SK-N-MC (cell line): ENCODE results near the gene POFUT2.
A peak's percentile ranks its signal among the peaks of the same experiment; 100 is the strongest.

ENCODE experiments used
- DNase-seq: peaks from one replicate; pipeline ENCODE4 v3.0.0-alpha.2; 2011; ENCODE audit warnings: low read depth, low spot score
- H3K27ac ChIP-seq: fragments of 200-600 bp; sonication (generic); 2 replicates; pipeline ENCODE4 v1.5.1; 2016; ENCODE audit warnings: mixed run types
- H3K36me3 ChIP-seq: fragments of 200-600 bp; sonication (generic); 2 replicates; pipeline ENCODE4 v1.6.1; 2017; ENCODE audit warnings: antibody characterized with exemption, low read length, mixed read lengths; ENCODE audit not compliant: insufficient read depth
- H3K4me3 ChIP-seq: fragments of 200-600 bp; sonication (generic); 2 replicates; pipeline ENCODE4 v1.5.1; 2016
- H3K9ac ChIP-seq: fragments of 200-600 bp; sonication (generic); 2 replicates; pipeline ENCODE4 v1.8.0; 2017; ENCODE audit warnings: mixed run types, mixed read lengths; ENCODE audit not compliant: insufficient read length
- H3K9me3 ChIP-seq: fragments of 200-600 bp; sonication (generic); 2 replicates; pipeline ENCODE4 v1.6.1; 2017; ENCODE audit warnings: low read depth, mild to moderate bottlenecking, antibody characterized with exemption, low read length, moderate library complexity, mixed read lengths
- EZH2 ChIP-seq: fragments of 200-600 bp; sonication (generic); IDR thresholded peaks from one replicate; pipeline ENCODE4 v1.6.1; 2017; ENCODE audit warnings: antibody characterized with exemption
- FOXP2 ChIP-seq: optimal IDR thresholded peaks from 2 replicates; pipeline ENCODE3; 2011; ENCODE audit warnings: mild to moderate bottlenecking, moderate library complexity; ENCODE audit not compliant: insufficient read depth; ENCODE audit errors: extremely low read length, control extremely low read depth
- POLR2AphosphoS5 ChIP-seq: IDR thresholded peaks from 2 replicates; pipeline ENCODE4 v1.6.1; 2012; ENCODE audit warnings: mild to moderate bottlenecking, low read depth, low read length, borderline replicate concordance

Gene POFUT2

GRCh38 chr21:45295576-45296365 is 8.1 kb upstream of the POFUT2 start:
- no peaks in the 10 kb centered on the region for H3K36me3 ChIP-seq
- peak; percentile 6 for DNase-seq
- no peak for TF ChIP-seq POLR2AphosphoS5
- TF ChIP-seq FOXP2 = no peak
- TF ChIP-seq EZH2 = no peak
- peak overlapping the region; percentile 8 for H3K4me3 ChIP-seq
- H3K9ac ChIP-seq = no peak overlapping the region
- peak overlapping the region; percentile 83; the same call in 1 of the 2 replicates for H3K27ac ChIP-seq
- no peaks in the 10 kb centered on the region for H3K9me3 ChIP-seq

DNA sequence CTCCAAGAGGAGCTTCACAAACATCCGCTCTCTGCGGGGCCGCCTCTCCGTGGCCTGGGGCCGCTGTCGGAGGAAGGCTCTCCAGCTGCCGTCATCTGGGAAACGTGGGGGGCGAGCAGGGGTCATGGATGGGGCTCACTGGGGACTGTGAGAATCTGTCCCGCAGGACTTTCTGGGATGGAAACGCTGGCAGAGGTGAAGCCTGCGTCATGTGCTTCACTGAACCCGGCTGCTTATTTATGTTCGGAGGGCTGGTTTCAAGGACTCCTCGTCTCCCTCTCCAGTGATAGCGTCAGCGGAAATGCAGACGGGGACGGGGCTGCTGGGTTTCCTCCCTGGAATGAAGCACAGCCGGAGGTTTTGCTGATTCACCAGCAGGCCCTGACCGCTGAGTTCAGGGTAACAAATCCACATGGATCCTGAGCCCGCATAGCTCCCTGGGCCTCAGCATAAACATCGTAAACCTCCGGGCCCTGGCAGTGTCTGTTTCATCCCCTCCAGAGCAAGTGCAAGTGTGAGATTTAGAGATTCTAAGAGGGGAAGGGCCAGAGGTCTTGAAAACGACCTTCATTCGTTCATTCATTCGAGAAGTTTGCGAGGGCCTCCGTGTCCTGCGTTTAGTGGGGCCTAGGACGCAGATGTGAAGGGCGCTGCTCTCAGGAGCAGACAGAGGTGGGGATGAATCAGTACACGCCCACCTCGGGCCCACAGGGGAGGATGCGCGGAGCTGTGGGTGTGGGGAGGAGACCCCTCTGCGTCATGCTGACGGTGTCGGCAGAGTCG is 7.0 kb upstream of the POFUT2 start:
- no peaks in the 10 kb centered on the region for H3K9me3 ChIP-seq
- no peaks in the 10 kb centered on the region for H3K36me3 ChIP-seq
- H3K4me3 ChIP-seq = peak overlapping the region; percentile 60
- peak; percentile 22 for DNase-seq
- H3K27ac ChIP-seq = peak overlapping the region; percentile 83; the same call in 1 of the 2 replicates
- no peak for TF ChIP-seq FOXP2
- TF ChIP-seq EZH2 = no peak
- TF ChIP-seq POLR2AphosphoS5 = no peak
- peak overlapping the region; percentile 56 for H3K9ac ChIP-seq

- peak overlapping the region; percentile 56 for H3K9ac ChIP-seq
- H3K36me3 ChIP-seq = no peaks in the 10 kb centered on the region
- no peak for DNase-seq
- H3K27ac ChIP-seq = peak overlapping the region; percentile 83; the same call in 1 of the 2 replicates
- no peak for TF ChIP-seq POLR2AphosphoS5
- no peak for TF ChIP-seq EZH2
- no peak for TF ChIP-seq FOXP2
- peak overlapping the region; percentile 60; the same call in 1 of the 2 replicates for H3K4me3 ChIP-seq
- H3K9me3 ChIP-seq = no peaks in the 10 kb centered on the region
Measured at GRCh38 chr21:45293726-45294401, 6.2 kb upstream of the POFUT2 start.

DNA sequence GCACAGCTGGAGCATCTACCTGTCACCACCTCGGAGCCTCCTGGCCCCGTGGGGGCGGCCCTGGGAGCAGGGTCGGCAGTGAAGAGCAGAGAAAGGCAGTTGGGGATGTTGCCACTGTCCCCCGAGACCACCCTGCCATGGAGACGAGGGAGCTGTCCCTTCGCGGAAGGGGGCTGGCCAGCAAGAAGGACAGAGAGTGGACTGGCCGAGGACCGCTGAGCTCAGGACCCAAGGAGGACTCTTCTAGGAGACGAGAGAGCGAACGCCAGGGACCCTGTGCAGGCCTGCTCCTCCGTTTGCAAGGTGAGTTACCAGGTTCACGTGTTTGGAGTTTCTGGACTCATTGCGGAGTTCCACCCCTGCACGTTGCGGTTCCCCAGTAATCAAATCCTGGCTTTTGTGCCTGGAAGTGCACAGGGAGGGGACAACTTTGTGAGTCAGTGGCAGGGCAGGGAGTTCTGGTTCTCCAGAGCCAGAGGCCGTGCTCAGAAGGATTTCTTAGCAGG is 5.6 kb upstream of the POFUT2 start:
- no peak for TF ChIP-seq EZH2
- TF ChIP-seq FOXP2 = no peak
- no peak for TF ChIP-seq POLR2AphosphoS5
- Histone ChIP-seq H3K9me3 (no peaks in the 10 kb centered on the region), H3K36me3 (no peaks in the 10 kb centered on the region), H3K4me3 (no peak overlapping the region), H3K27ac (no peak overlapping the region), H3K9ac (no peak overlapping the region)
- no peak for DNase-seq

DNA sequence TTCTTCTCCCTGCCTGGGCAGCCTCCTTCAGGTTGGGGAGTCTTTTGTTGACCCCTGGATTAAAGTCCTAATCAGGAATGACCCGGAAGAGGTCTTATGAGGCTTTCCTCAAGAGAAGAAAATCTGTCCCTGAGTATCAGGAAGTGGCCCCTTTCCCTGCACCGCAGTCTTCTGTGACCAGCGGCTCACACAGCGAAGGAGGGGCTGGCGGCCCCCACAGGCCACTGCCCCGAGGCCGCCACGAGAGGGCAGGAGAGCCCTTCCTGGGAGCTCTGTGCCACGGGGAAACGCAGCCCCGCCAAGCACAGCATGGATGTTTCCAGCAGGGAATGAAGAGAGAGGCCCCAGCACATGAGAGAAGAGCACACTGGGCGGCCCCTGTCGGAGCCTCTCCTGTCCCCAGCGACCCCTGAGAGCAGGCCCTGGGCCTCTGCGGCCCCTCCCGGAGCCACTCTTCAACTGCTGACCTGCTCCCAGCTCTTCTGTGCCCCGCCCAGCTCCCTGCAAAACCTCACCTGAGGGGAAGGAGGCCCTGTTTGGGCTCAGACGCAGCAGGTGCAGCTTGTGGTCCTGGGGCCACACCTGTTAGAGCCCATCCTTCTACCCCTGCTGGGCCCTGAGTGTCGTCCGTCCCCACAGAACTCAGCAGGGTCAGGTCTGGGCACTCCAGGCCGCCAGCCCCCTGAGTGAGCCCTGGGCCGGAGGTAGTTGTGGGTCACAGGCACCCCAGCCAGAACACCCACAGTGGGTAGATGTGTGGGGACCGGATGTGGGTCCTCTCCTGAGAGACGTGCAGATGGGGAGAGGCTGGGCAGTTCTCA is 4.9 kb upstream of the POFUT2 start:
- no peaks in the 10 kb centered on the region for H3K9me3 ChIP-seq
- no peak overlapping the region for H3K9ac ChIP-seq
- no peak overlapping the region for H3K27ac ChIP-seq
- TF ChIP-seq FOXP2 (peak; percentile 51), EZH2 (no peak)
- peak; percentile 16 for DNase-seq
- H3K36me3 ChIP-seq = no peaks in the 10 kb centered on the region
- no peak overlapping the region for H3K4me3 ChIP-seq

DNA sequence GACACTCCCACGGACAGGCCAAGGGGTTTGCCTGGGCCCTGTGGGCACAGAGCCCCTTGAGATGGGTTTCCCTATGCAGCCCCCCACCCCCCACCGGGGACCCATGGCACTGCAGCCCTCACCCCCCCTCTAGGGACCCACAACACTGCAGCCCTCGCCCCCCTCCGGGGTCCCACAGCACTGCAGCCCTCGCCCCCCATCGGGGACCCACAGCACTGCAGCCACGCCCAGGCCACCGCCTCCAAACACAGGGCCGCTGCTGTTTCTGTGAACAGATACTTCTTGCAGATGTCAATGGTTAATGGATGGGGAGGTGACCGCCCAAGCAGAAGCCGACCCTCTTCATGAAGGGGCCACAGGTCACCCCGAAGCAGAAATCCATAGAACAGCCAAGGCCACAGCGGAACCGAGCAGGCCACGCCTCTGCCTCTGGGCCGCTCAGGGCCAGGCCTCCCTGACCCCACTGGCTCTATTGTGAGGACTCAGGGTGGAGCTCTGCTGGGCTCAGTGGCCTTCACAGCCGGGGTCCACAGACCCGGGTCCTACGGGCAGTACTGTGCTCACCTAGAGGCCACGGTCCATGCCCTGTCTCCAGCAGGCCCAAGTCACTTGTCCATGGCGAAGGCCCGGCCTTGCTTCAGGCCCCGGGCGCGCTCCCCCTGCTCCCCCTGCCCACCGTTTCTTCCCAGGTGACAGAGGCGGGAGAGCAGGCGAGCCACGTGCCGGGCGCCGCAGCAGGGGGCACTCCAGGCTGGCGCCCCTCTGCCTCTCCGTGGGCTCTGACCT is 4.1 kb upstream of the POFUT2 start:
- H3K9ac ChIP-seq = no peak overlapping the region
- DNase-seq = no peak
- TF ChIP-seq POLR2AphosphoS5 = no peak

DNA sequence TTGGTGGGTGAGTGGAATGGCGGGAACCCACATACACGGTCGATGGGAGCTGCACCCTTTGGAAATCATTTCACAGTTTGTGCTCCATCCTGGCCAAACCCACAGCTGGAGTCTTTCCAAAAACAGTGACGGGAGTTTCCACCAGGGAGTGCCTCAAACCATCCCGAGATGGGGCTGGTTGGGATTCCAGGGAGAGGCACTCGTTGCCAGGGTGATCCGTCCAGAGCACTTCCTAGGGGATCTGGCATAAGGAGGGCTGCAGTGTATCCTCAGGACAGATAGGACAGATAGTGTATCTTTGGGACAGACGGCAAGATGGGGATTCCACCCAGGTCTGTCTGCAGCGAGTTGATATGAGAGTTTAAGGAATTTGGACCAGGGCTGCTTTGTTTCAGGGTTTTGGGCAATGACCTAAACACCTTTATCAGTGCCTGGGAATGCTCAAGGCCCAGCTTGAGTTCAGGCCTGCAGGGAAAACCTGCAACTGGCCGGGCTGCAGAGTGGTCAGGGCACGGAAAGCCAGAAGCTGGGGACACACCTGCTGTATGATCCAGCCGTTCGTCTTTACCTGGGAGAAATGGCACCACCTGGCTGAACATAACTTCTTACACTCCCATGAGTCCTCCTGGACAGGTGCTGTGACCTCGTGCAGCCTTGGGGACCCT is 3.4 kb upstream of the POFUT2 start:
- Histone ChIP-seq H3K9ac (no peak overlapping the region), H3K27ac (no peak overlapping the region), H3K9me3 (no peaks in the 10 kb centered on the region), H3K36me3 (no peaks in the 10 kb centered on the region), H3K4me3 (no peak overlapping the region)
- TF ChIP-seq POLR2AphosphoS5 (no peak), EZH2 (no peak), FOXP2 (no peak)
- no peak for DNase-seq

More for the DNA sequence above, 4.1 kb upstream of the POFUT2 start:
- Histone ChIP-seq H3K36me3 (no peaks in the 10 kb centered on the region), H3K9me3 (no peaks in the 10 kb centered on the region), H3K27ac (no peak overlapping the region), H3K4me3 (no peak overlapping the region)
